Panc1 (cell line): ENCODE data around the gene VAC14.

ENCODE experiments used
- CTCF ChIP-seq: fragments of 450-650 bp; IDR thresholded peaks from 2 replicates; pipeline ENCODE4 v1.5.1; 2017; ENCODE audit warnings: mild to moderate bottlenecking
- POLR2AphosphoS5 ChIP-seq: IDR thresholded peaks from 2 replicates; pipeline ENCODE4 v1.6.1; 2012; ENCODE audit warnings: mild to moderate bottlenecking, low read depth, low read length, moderate library complexity
- TCF7L2 ChIP-seq: IDR thresholded peaks from 2 replicates; pipeline ENCODE4 v1.6.1; 2011; ENCODE audit warnings: mild to moderate bottlenecking, low read depth, low read length, inconsistent platforms
- TF ChIP-seq, protein P1 (sequence below), 2 experiments: IDR thresholded peaks; 2 replicates each; pipeline ENCODE4 v1.6.1; 2011 to 2012; ENCODE audit warnings: low read depth in 2 of 2, control low read depth in 1 of 2, low read length in 1 of 2, mild to moderate bottlenecking in 1 of 2, moderate library complexity in 1 of 2; ENCODE audit not compliant: insufficient read depth in 1 of 2

GRCh38 chr16:70749681-70750601, 51.0 kb downstream of the VAC14 start:
- TF ChIP-seq CTCF (no peak), POLR2AphosphoS5 (no peak), TCF7L2 (no peak)
- TF ChIP-seq, protein P1, sequence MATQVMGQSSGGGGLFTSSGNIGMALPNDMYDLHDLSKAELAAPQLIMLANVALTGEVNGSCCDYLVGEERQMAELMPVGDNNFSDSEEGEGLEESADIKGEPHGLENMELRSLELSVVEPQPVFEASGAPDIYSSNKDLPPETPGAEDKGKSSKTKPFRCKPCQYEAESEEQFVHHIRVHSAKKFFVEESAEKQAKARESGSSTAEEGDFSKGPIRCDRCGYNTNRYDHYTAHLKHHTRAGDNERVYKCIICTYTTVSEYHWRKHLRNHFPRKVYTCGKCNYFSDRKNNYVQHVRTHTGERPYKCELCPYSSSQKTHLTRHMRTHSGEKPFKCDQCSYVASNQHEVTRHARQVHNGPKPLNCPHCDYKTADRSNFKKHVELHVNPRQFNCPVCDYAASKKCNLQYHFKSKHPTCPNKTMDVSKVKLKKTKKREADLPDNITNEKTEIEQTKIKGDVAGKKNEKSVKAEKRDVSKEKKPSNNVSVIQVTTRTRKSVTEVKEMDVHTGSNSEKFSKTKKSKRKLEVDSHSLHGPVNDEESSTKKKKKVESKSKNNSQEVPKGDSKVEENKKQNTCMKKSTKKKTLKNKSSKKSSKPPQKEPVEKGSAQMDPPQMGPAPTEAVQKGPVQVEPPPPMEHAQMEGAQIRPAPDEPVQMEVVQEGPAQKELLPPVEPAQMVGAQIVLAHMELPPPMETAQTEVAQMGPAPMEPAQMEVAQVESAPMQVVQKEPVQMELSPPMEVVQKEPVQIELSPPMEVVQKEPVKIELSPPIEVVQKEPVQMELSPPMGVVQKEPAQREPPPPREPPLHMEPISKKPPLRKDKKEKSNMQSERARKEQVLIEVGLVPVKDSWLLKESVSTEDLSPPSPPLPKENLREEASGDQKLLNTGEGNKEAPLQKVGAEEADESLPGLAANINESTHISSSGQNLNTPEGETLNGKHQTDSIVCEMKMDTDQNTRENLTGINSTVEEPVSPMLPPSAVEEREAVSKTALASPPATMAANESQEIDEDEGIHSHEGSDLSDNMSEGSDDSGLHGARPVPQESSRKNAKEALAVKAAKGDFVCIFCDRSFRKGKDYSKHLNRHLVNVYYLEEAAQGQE (IDR thresholded peaks at IDR 0.05; ENCODE audit: insufficient read depth in 1 of 2, low read depth in 2 of 2, low read length in 1 of 2) = no peak
